ENCODE data around the gene PLOD2.
A peak's percentile ranks its signal among the peaks of the same experiment; 100 is the strongest.
"Not testable (repeated sequence)": the region's sequence is repeated elsewhere in the genome, so short reads cannot be mapped to it uniquely, and the experiment has no call there.

Gene PLOD2

DNA sequence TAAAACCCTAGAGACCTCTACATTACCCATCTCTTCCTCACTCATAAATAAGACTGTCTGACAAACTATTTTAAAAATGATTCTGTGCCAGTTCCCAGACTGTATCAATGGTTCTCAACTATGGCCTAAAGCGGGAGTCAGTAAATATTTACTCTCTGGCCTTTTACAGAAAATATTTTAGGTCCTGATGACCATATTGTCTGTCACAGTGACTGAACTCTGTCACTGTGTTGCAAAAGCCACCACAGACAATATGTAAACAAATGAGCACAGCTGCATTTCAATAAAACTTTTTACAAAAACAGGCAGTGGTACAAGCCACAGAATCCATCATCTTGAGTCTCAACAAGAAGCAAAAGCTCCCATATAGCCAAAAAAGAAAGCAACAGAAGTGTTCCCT, 45.4 kb downstream of the PLOD2 start:
- Mint-ChIP-seq H3K27ac (no peak overlapping the region), H3K9me3 (peaks cover 43% of the 10 kb centered on the region), H3K36me3 (ENCODE audit: low read depth) (peaks cover 86% of the 10 kb centered on the region), H3K4me1 (no peaks in the 10 kb centered on the region), H3K27me3 (ENCODE audit: low read depth) (no peaks in the 10 kb centered on the region), H3K4me3 (no peak overlapping the region)
- TF ChIP-seq, protein P1, sequence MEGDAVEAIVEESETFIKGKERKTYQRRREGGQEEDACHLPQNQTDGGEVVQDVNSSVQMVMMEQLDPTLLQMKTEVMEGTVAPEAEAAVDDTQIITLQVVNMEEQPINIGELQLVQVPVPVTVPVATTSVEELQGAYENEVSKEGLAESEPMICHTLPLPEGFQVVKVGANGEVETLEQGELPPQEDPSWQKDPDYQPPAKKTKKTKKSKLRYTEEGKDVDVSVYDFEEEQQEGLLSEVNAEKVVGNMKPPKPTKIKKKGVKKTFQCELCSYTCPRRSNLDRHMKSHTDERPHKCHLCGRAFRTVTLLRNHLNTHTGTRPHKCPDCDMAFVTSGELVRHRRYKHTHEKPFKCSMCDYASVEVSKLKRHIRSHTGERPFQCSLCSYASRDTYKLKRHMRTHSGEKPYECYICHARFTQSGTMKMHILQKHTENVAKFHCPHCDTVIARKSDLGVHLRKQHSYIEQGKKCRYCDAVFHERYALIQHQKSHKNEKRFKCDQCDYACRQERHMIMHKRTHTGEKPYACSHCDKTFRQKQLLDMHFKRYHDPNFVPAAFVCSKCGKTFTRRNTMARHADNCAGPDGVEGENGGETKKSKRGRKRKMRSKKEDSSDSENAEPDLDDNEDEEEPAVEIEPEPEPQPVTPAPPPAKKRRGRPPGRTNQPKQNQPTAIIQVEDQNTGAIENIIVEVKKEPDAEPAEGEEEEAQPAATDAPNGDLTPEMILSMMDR (IDR thresholded peaks at IDR 0.05; ENCODE audit: unreplicated experiment in 3 of 3) = no peak

DNA sequence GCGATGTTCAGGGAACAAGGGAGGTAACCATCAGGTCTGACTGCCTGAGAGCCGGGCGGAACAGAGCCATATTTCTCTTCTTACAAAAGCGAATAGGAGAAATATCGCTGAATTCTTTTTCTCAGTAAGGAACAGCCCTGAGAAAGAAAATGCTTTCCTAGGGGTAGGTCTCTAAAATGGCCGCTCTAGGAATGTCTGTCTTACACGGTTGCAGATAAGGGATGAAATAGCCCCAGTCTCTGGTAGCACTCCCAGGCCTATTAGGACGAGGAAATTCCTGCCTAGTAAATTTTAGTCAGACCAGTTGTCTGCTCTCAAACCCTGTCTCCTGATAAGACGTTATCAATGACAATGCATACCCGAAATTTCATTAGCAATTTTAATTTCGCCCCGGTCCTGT, 47.2 kb downstream of the PLOD2 start:
- H3K9me3 Mint-ChIP-seq = peaks cover 40% of the 10 kb centered on the region
- not testable (repeated sequence) for H3K27ac Mint-ChIP-seq; H3K27me3 Mint-ChIP-seq (ENCODE audit: low read depth)

DNA sequence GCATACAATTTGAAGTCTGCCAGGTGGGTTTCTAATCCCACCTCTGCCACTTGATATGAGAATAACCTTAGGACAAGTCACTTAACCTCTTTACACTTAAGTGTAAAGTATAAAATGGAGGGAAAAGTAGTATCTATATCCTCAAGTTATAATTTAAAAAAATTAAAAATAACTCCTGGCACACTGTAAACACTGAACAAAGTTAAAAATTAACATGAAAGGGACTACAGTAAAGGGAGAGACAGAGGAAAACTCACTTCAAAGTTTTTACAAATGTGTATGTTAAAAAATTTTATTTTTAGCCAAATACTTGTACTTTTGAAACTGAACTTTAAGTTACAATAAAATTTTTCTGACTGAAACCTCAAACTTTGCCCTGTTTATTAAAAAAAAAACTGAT, 49.6 kb downstream of the PLOD2 start:
- no peak overlapping the region for H3K4me3 Mint-ChIP-seq
- no peak overlapping the region for H3K27ac Mint-ChIP-seq
- TF ChIP-seq, protein P1 (IDR thresholded peaks at IDR 0.05; ENCODE audit: unreplicated experiment in 3 of 3) = no peak
- H3K4me1 Mint-ChIP-seq = no peaks in the 10 kb centered on the region
- peaks cover 29% of the 10 kb centered on the region for H3K9me3 Mint-ChIP-seq
- peaks cover 71% of the 10 kb centered on the region for H3K36me3 Mint-ChIP-seq (ENCODE audit: low read depth)
- no peaks in the 10 kb centered on the region for H3K27me3 Mint-ChIP-seq (ENCODE audit: low read depth)

More for the DNA sequence above, 47.2 kb downstream of the PLOD2 start:
- H3K36me3 Mint-ChIP-seq (ENCODE audit: low read depth) = peaks cover 81% of the 10 kb centered on the region
- H3K4me3 Mint-ChIP-seq, H3K4me1 Mint-ChIP-seq: not testable (repeated sequence)

DNA sequence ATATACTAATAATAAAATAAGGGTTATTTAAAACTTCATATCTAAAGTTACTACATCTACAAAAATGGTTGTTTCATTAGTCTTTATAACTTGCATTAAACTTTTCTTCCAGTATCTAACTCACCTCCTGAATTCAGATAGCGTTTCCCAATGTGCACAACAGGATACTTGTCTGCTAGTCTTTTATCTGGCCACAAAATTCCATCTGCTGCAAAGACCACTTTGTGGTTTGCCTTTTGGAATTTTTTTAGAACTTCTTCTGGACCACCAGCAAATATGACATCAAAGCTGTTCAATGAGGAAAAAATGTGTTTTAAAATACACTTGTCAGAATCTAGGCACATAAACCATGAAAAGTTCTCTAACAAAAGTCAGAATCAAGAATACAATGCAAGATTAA, 50.8 kb downstream of the PLOD2 start:
- TF ChIP-seq, protein P1 (IDR thresholded peaks at IDR 0.05; ENCODE audit: unreplicated experiment in 3 of 3) = no peak
- no peaks in the 10 kb centered on the region for H3K4me1 Mint-ChIP-seq
- H3K27me3 Mint-ChIP-seq (ENCODE audit: low read depth) = no peaks in the 10 kb centered on the region
- no peak overlapping the region for H3K4me3 Mint-ChIP-seq
- no peak overlapping the region for H3K27ac Mint-ChIP-seq
- peaks cover 70% of the 10 kb centered on the region for H3K36me3 Mint-ChIP-seq (ENCODE audit: low read depth)
- peaks cover 19% of the 10 kb centered on the region for H3K9me3 Mint-ChIP-seq

DNA sequence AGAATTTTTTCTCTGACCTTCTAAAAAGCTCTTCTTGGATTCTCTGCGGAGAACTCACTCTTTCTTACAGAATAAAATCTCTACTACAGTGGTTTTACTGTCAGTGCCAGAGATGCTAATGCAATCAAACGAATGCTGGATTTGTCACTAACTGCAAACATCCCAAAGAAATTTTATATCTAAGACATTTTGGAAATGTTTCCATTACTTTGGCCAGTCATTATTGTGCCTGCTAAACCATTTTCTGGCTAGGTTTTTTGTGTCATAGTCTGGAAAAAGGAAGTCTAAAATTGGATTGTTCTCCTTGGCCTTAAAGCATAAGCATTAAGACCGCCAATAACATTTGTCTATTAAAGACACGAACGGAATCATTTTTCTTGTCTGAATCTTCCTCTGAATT, 54.0 kb downstream of the PLOD2 start:
- Mint-ChIP-seq H3K9me3 (no peaks in the 10 kb centered on the region), H3K4me3 (no peak overlapping the region), H3K4me1 (no peaks in the 10 kb centered on the region), H3K27me3 (ENCODE audit: low read depth) (no peaks in the 10 kb centered on the region), H3K27ac (peak overlapping the region in 1 of 3 experiments; percentile 69), H3K36me3 (ENCODE audit: low read depth) (peaks cover 61% of the 10 kb centered on the region)
- TF ChIP-seq, protein P1 (IDR thresholded peaks at IDR 0.05; ENCODE audit: unreplicated experiment in 3 of 3) = no peak

DNA sequence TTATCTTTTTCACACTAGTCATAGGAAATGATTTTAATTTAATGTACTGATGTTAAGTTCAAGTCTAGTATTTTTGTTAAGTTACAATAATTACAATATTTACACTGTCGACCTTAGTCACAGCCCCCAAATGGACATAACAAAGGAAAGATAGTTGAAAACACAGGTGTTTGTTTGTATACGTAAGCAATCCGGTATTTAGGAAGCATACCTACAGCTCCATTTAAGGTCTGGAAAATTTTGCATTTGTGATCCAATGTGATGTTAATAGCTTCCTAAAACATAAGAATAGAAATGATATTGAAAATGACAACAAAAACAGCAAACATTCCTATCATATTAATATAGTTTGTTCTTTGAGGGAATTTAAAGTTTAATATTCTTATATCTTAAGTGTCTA, 56.9 kb downstream of the PLOD2 start:
- Mint-ChIP-seq H3K4me1 (no peaks in the 10 kb centered on the region), H3K36me3 (ENCODE audit: low read depth) (peaks cover 59% of the 10 kb centered on the region), H3K9me3 (no peaks in the 10 kb centered on the region), H3K27me3 (ENCODE audit: low read depth) (no peaks in the 10 kb centered on the region), H3K4me3 (no peak overlapping the region), H3K27ac (no peak overlapping the region)
- TF ChIP-seq, protein P1 (IDR thresholded peaks at IDR 0.05; ENCODE audit: unreplicated experiment in 3 of 3) = no peak

Measured in nephron (organoid).